Liver (tissue), 9 donors: Measurements from ENCODE around the gene CPLANE1. TPM values are rescaled to one million over a fixed set of nuclear protein-coding genes. Genes with fewer than 3 reads are reported as not detected.
A peak's percentile ranks its signal among the peaks of the same experiment; 100 is the strongest.

Experiments used
- DNase-seq: peaks from one replicate; pipeline ENCODE4 v3.0.0-alpha.2; 2017; ENCODE audit warnings: low spot score
- H3K27ac ChIP-seq, 2 donors: one replicate each; pipeline ENCODE4 v1.7.0; 2013; ENCODE audit warnings: inconsistent platforms in 2 of 2, low read length in 2 of 2, control low read depth in 1 of 2, low read depth in 1 of 2, mild to moderate bottlenecking in 1 of 2
- H3K27me3 ChIP-seq, 4 donors: one replicate each; pipeline versions ENCODE4 v1.6.1 to v1.7.0; 2013; ENCODE audit warnings: low read length in 3 of 4, inconsistent platforms in 1 of 4, mild to moderate bottlenecking in 1 of 4, moderate library complexity in 1 of 4; ENCODE audit not compliant: control insufficient read depth in 4 of 4, insufficient read depth in 4 of 4
- H3K36me3 ChIP-seq, 4 donors: one replicate each; pipeline versions ENCODE4 v1.6.1 to v1.7.0; 2013; ENCODE audit warnings: low read length in 3 of 4, mild to moderate bottlenecking in 3 of 4, low read depth in 1 of 4, moderate library complexity in 1 of 4; ENCODE audit not compliant: control insufficient read depth in 4 of 4, insufficient read depth in 3 of 4
- H3K4me1 ChIP-seq, 4 donors: one replicate each; pipeline versions ENCODE4 v1.6.1 to v1.7.0; 2013; ENCODE audit warnings: low read length in 3 of 4, mild to moderate bottlenecking in 3 of 4, moderate library complexity in 1 of 4; ENCODE audit not compliant: control insufficient read depth in 4 of 4, insufficient read depth in 4 of 4
- H3K4me3 ChIP-seq, 3 donors: one replicate each; pipeline versions ENCODE4 v1.6.1 to v1.7.0; 2013; ENCODE audit warnings: low read length in 3 of 3, control low read depth in 1 of 3, low read depth in 1 of 3, mild to moderate bottlenecking in 1 of 3
- H3K9ac ChIP-seq, 2 donors: one replicate each; pipeline ENCODE4 v1.7.0; 2013; ENCODE audit warnings: low read length in 2 of 2, mild to moderate bottlenecking in 2 of 2, moderate library complexity in 2 of 2, control low read depth in 1 of 2, low read depth in 1 of 2
- H3K9me3 ChIP-seq, 4 donors: one replicate each; pipeline versions ENCODE4 v1.6.1 to v1.7.0; 2013; ENCODE audit warnings: low read length in 3 of 4; ENCODE audit not compliant: control insufficient read depth in 4 of 4
- CTCF ChIP-seq: fragments of 150-350 bp; IDR thresholded peaks from 2 replicates; pipeline ENCODE4 v1.5.1; 2017; ENCODE audit warnings: improper control_type of control experiment, low read depth, low read length; ENCODE audit not compliant: missing input control
- EGR1 ChIP-seq, 2 donors: IDR thresholded peaks; 2 replicates each; pipeline ENCODE4 v1.6.1; 2016 to 2018; ENCODE audit warnings: antibody characterized with exemption in 2 of 2, low read depth in 2 of 2
- FOXA2 ChIP-seq: IDR thresholded peaks from 2 replicates; pipeline ENCODE4 v1.6.1; 2016; ENCODE audit warnings: antibody characterized with exemption
- GABPA ChIP-seq, 2 donors: IDR thresholded peaks in 1 of 2; conservative IDR thresholded peaks in 1 of 2; 2 replicates each; pipeline ENCODE4 v1.6.1; 2016; ENCODE audit warnings: antibody characterized with exemption in 2 of 2, mild to moderate bottlenecking in 1 of 2, moderate library complexity in 1 of 2
- HNF4A ChIP-seq, 2 donors: conservative IDR thresholded peaks; 2 replicates each; pipeline ENCODE4 v1.6.1; 2016; ENCODE audit warnings: antibody characterized with exemption in 2 of 2, mild to moderate bottlenecking in 2 of 2
- HNF4G ChIP-seq: IDR thresholded peaks from 2 replicates; pipeline ENCODE4 v1.6.1; 2016; ENCODE audit warnings: antibody characterized with exemption
- JUND ChIP-seq, 2 donors: IDR thresholded peaks; 2 replicates each; pipeline ENCODE4 v1.6.1; 2016; ENCODE audit warnings: antibody characterized with exemption in 2 of 2
- NR2F2 ChIP-seq: IDR thresholded peaks from 2 replicates; pipeline ENCODE4 v1.6.1; 2016; ENCODE audit warnings: antibody characterized with exemption
- RAD21 ChIP-seq, 2 donors: IDR thresholded peaks; 2 replicates each; pipeline ENCODE4 v1.6.1; 2016; ENCODE audit warnings: antibody characterized with exemption in 2 of 2, mild to moderate bottlenecking in 2 of 2
- RXRA ChIP-seq, 2 donors: IDR thresholded peaks; 2 replicates each; pipeline ENCODE4 v1.6.1; 2017 to 2018; ENCODE audit warnings: antibody characterized with exemption in 2 of 2, mild to moderate bottlenecking in 1 of 2
- SP1 ChIP-seq: IDR thresholded peaks from 2 replicates; pipeline ENCODE4 v1.6.1; 2018; ENCODE audit warnings: antibody characterized with exemption, mild to moderate bottlenecking
- TAF1 ChIP-seq: conservative IDR thresholded peaks from 2 replicates; pipeline ENCODE4 v1.6.1; 2016; ENCODE audit warnings: antibody characterized with exemption, mild to moderate bottlenecking
- YY1 ChIP-seq: IDR thresholded peaks from 2 replicates; pipeline ENCODE4 v1.6.1; 2016; ENCODE audit warnings: antibody characterized with exemption, mild to moderate bottlenecking
- ZBTB33 ChIP-seq: IDR thresholded peaks from 2 replicates; pipeline ENCODE4 v1.6.1; 2016; ENCODE audit warnings: antibody characterized with exemption
- WGBS: extraction: QIAGEN DNeasy Blood & Tissue Kit; methylation state at CpG from one replicate; pipeline ENCODE4 v1.1.7; 2013; 5-methylcytosine and 5-hydroxymethylcytosine counted together
- polyA plus RNA-seq, 2 donors: library from polyadenylated mRNA; stranded (reverse) in 1 of 2; unstranded in 1 of 2; fragments of 200-250 nt in 1 of 2; fragments of >200 nt in 1 of 2; fragmentation: Nextera tagmentation in 1 of 2; extraction: Ambion mirVana in 1 of 2; gene quantifications; one replicate each; pipeline versions ENCODE4 v1.2.1 to v1.2.3, GENCODE V29; 2013 to 2015
- total RNA-seq, 2 donors: library from RNA; depleted of rRNA; stranded (reverse); fragments of >200 nt; gene quantifications; one replicate each; pipeline ENCODE4 v1.2.3, GENCODE V29; 2014
- TF ChIP-seq, protein P1 (sequence below): IDR thresholded peaks from 2 replicates; pipeline ENCODE4 v1.6.1; 2016; ENCODE audit warnings: antibody characterized with exemption, mild to moderate bottlenecking
- TF ChIP-seq, protein P2 (sequence below): IDR thresholded peaks from 2 replicates; pipeline ENCODE4 v1.6.1; 2016; ENCODE audit warnings: antibody characterized with exemption
- donor health status: healthy.
- donor health status: healthy.
- donor health status: healthy.
- donor health status: healthy.
- donor health status: healthy.

CPLANE1 gene
- total and polyA plus RNA-seq, 4 donors: 0.75 to 11.6 (median 3.8) TPM

GRCh38 chr5:37064442-37064841, 184.7 kb downstream of the CPLANE1 start:
- H3K9ac ChIP-seq: no peak overlapping the region
- WGBS: 64% methylated on average over 9 of the region's 9 CpGs
- H3K36me3 ChIP-seq: peaks cover 4 to 37% (median 19%) of the 10 kb centered on the region in 4 donors
- TF ChIP-seq RAD21 (IDR thresholded peaks at IDR 0.05): peak in 1 of 2 donors; percentile 35
- peak; percentile 64 to 74 for TF ChIP-seq JUND (IDR thresholded peaks at IDR 0.05)
- TF ChIP-seq NR2F2: no peak
- TF ChIP-seq FOXA2: no peak
- peak; percentile 56 for TF ChIP-seq SP1
- no peak for TF ChIP-seq CTCF
- no peak for TF ChIP-seq YY1
- TF ChIP-seq, protein P1, sequence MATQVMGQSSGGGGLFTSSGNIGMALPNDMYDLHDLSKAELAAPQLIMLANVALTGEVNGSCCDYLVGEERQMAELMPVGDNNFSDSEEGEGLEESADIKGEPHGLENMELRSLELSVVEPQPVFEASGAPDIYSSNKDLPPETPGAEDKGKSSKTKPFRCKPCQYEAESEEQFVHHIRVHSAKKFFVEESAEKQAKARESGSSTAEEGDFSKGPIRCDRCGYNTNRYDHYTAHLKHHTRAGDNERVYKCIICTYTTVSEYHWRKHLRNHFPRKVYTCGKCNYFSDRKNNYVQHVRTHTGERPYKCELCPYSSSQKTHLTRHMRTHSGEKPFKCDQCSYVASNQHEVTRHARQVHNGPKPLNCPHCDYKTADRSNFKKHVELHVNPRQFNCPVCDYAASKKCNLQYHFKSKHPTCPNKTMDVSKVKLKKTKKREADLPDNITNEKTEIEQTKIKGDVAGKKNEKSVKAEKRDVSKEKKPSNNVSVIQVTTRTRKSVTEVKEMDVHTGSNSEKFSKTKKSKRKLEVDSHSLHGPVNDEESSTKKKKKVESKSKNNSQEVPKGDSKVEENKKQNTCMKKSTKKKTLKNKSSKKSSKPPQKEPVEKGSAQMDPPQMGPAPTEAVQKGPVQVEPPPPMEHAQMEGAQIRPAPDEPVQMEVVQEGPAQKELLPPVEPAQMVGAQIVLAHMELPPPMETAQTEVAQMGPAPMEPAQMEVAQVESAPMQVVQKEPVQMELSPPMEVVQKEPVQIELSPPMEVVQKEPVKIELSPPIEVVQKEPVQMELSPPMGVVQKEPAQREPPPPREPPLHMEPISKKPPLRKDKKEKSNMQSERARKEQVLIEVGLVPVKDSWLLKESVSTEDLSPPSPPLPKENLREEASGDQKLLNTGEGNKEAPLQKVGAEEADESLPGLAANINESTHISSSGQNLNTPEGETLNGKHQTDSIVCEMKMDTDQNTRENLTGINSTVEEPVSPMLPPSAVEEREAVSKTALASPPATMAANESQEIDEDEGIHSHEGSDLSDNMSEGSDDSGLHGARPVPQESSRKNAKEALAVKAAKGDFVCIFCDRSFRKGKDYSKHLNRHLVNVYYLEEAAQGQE: peak; percentile 36
- TF ChIP-seq HNF4A (conservative IDR thresholded peaks at IDR 0.05): peak; percentile 92 to 93
- peak; percentile 9 to 22 for TF ChIP-seq RXRA (IDR thresholded peaks at IDR 0.05)
- TF ChIP-seq, protein P2, sequence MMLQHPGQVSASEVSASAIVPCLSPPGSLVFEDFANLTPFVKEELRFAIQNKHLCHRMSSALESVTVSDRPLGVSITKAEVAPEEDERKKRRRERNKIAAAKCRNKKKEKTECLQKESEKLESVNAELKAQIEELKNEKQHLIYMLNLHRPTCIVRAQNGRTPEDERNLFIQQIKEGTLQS: peak; percentile 47
- peak; percentile 80 for TF ChIP-seq HNF4G
- peak in 1 of 2 donors; percentile 23 for TF ChIP-seq EGR1 (IDR thresholded peaks at IDR 0.05; ENCODE audit: low read depth in 2 of 2)
- H3K4me3 ChIP-seq: no peak overlapping the region
- H3K27ac ChIP-seq: peak overlapping the region in 1 of 2 donors; percentile 10
- no peaks in the 10 kb centered on the region for H3K4me1 ChIP-seq
- no peaks in the 10 kb centered on the region for H3K9me3 ChIP-seq
- no peak for DNase-seq
- no peaks in the 10 kb centered on the region for H3K27me3 ChIP-seq

- Histone ChIP-seq H3K36me3 (peaks cover 4 to 40% (median 20%) of the 10 kb centered on the region in 4 donors), H3K27ac (no peak overlapping the region), H3K4me3 (no peak overlapping the region), H3K4me1 (no peaks in the 10 kb centered on the region), H3K9ac (no peak overlapping the region), H3K27me3 (no peaks in the 10 kb centered on the region), H3K9me3 (no peaks in the 10 kb centered on the region)
- WGBS: 99% methylated on average over 7 of the region's 7 CpGs
- DNase-seq: no peak
- no peak for TF ChIP-seq HNF4A (conservative IDR thresholded peaks at IDR 0.05)
- TF ChIP-seq, protein P2: no peak
- TF ChIP-seq, protein P1: no peak
- TF ChIP-seq EGR1 (IDR thresholded peaks at IDR 0.05; ENCODE audit: low read depth in 2 of 2): no peak
- TF ChIP-seq YY1: no peak
- no peak for TF ChIP-seq TAF1
- TF ChIP-seq ZBTB33: no peak
- TF ChIP-seq JUND (IDR thresholded peaks at IDR 0.05): no peak
- TF ChIP-seq SP1: no peak
- TF ChIP-seq RXRA (IDR thresholded peaks at IDR 0.05): no peak
- TF ChIP-seq RAD21 (IDR thresholded peaks at IDR 0.05): no peak
- TF ChIP-seq FOXA2: no peak
- no peak for TF ChIP-seq GABPA (IDR thresholded peaks at IDR 0.05 in 1 of 2, conservative IDR thresholded peaks at IDR 0.05 in 1 of 2)
Observed at GRCh38 chr5:37063739-37064138, 185.4 kb downstream of the CPLANE1 start.
